ENCODE measurements around the gene TANC2.

The TANC2 gene

GRCh38 chr17:62963296-62963695, 2.7 kb upstream of the TANC2 start:
- TF ChIP-seq, protein P1, sequence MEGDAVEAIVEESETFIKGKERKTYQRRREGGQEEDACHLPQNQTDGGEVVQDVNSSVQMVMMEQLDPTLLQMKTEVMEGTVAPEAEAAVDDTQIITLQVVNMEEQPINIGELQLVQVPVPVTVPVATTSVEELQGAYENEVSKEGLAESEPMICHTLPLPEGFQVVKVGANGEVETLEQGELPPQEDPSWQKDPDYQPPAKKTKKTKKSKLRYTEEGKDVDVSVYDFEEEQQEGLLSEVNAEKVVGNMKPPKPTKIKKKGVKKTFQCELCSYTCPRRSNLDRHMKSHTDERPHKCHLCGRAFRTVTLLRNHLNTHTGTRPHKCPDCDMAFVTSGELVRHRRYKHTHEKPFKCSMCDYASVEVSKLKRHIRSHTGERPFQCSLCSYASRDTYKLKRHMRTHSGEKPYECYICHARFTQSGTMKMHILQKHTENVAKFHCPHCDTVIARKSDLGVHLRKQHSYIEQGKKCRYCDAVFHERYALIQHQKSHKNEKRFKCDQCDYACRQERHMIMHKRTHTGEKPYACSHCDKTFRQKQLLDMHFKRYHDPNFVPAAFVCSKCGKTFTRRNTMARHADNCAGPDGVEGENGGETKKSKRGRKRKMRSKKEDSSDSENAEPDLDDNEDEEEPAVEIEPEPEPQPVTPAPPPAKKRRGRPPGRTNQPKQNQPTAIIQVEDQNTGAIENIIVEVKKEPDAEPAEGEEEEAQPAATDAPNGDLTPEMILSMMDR (IDR thresholded peaks at IDR 0.05; ENCODE audit: low read length, missing control alignments): no peak
- no peak overlapping the region for H3K4me3 ChIP-seq (replicated peaks; ENCODE audit: low read depth, low read length)
- peak; percentile 42 for DNase-seq (ENCODE audit: low read depth)

DNA sequence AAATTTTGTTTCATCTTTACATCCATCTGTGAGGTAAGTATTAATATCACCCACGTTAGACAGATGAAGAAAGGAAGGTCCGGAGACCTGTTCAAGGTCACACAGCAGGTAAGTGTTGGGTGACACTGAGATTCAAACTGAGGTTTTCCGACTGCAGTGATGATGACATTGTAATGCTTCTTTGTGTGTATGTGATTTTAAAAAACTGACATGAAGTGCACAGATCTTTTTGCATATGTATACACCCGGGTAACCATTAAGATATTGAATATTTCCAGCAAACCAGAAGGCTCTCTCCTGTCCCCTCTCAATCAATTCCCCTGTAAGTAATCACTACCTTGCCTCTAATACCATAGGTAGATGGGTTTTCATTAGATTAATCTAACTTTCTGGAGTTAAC, 1.5 kb upstream of the TANC2 start:
- TF ChIP-seq, protein P1 (IDR thresholded peaks at IDR 0.05; ENCODE audit: low read length, missing control alignments): no peak
- DNase-seq (ENCODE audit: low read depth): no peak

GRCh38 chr17:62965174-62965685, 805 bp upstream of the TANC2 start:
- no peak overlapping the region for H3K4me3 ChIP-seq (replicated peaks; ENCODE audit: low read depth, low read length)

More for the DNA sequence above, 1.5 kb upstream of the TANC2 start:
- no peak overlapping the region for H3K4me3 ChIP-seq (replicated peaks; ENCODE audit: low read depth, low read length)

GRCh38 chr17:62966426-62967204, 580 bp downstream of the TANC2 start:
- H3K4me3 ChIP-seq (replicated peaks; ENCODE audit: low read depth, low read length): peak overlapping the region; percentile 85
- TF ChIP-seq, protein P1 (IDR thresholded peaks at IDR 0.05; ENCODE audit: low read length, missing control alignments): no peak
- peak; percentile 44 for DNase-seq (ENCODE audit: low read depth)

More at GRCh38 chr17:62965174-62965685, 805 bp upstream of the TANC2 start:
- TF ChIP-seq, protein P1 (IDR thresholded peaks at IDR 0.05; ENCODE audit: low read length, missing control alignments): no peak
- no peak for DNase-seq (ENCODE audit: low read depth)

DNA sequence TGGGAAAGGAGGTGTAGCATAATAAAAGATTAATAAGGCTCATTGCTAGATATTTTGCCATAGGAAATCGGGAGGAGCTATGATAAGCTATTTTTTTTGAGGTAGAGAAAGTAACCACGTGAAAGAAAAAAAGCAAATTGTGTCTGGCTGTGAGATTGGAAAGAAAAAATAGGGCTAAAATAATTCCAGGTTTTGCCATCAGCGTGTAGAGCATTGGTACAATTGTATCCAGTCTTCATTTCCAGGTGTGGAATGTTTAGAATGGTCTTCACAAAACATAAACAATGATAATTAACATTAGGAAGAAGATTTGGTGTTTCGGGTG, 1.1 kb downstream of the TANC2 start:
- no peak for DNase-seq (ENCODE audit: low read depth)
- H3K4me3 ChIP-seq (replicated peaks; ENCODE audit: low read depth, low read length): peak overlapping the region; percentile 85
- TF ChIP-seq, protein P1 (IDR thresholded peaks at IDR 0.05; ENCODE audit: low read length, missing control alignments): no peak

GRCh38 chr17:62968445-62968923, 2.4 kb downstream of the TANC2 start:
- TF ChIP-seq, protein P1 (IDR thresholded peaks at IDR 0.05; ENCODE audit: low read length, missing control alignments): peak; percentile 98
- peak; percentile 93 for DNase-seq (ENCODE audit: low read depth)
- H3K4me3 ChIP-seq (replicated peaks; ENCODE audit: low read depth, low read length): peak overlapping the region; percentile 85
